HG02884 (cell line): Measurements from ENCODE around the gene CCBE1.

Experiments used
- ATAC-seq: cut with Tn5 transposase; IDR thresholded peaks from one replicate; pipeline ENCODE4 v1.9.1; 2021; ENCODE audit warnings: mild to moderate bottlenecking, moderate library complexity; ENCODE audit not compliant: unreplicated experiment

Gene CCBE1

GRCh38 chr18:59466980-59467379, 230.2 kb downstream of the CCBE1 start:
- ATAC-seq: no peak

DNA sequence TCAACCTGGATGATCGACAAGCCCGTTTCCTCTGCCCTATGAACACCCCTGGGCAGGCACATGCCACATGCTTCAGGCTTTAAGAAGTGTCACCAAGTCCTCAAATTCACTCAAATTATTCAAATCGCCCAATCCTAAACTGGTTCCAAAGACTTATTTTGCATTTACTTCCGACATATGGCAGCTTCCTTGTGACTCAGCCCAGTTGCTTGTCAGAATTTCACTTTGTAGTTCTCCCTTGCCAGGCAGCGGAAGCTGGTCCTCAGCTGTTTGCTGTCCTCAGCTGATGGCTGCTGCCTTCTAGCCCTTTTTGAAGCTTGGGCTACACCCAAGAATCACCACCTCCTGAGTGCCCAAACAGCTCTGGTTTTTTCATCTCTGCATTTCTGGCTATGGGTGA, 232.7 kb downstream of the CCBE1 start:
- no peak for ATAC-seq

DNA sequence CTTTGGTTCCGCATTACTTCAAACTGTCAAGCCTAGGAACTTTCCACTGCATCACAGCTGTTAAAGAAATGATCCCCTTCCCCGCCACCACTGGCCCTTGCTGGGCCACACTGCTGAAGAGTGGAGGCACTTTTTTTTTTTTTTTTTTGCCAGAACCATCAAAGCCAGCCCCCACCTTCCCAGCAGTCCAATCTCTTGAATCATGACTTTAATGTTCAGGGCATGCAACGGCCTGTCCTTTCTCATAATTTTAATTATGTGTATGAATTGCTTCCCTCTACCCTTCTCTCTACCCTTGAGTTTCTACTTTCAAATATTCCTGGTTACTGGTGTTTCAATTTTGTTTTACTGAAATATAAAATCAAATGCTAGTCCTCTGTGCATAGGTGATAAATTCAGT, 236.1 kb downstream of the CCBE1 start:
- ATAC-seq: no peak

- no peak for ATAC-seq
These were observed 237.2 kb downstream of the CCBE1 start for GRCh38 chr18:59460072-59460420.

DNA sequence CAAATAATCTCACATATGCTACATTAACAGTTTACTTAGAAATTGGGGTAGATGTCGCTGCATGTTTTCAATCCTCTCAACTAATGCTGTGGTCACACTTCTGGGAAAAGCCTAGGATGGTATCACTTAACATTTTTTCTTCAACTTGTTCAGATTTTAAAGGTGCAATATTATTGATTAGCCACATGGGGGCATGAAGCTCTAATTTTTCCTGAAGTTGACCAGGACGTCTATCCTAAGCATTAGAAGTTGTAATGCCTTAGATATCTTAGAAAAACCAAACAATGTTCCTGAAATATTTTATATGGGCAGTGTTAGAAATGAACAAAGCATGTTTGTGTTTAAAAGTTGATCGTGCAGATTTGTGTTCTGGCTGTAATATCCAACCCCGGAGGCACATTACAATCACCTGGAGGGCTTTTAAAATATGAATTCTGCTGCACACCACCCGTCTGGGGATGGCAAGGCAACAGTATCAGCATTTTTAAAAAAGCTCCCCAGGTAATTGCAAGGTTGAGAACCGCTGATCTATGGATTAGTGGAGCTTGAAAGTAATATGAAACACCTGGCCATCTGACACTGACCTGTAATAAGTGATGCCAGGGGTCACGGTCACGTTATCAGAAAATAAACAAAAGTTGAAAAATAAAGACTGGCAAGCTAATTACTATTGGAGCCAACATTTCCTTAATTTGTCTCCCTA, 237.7 kb downstream of the CCBE1 start:
- peak; percentile 59 for ATAC-seq

DNA sequence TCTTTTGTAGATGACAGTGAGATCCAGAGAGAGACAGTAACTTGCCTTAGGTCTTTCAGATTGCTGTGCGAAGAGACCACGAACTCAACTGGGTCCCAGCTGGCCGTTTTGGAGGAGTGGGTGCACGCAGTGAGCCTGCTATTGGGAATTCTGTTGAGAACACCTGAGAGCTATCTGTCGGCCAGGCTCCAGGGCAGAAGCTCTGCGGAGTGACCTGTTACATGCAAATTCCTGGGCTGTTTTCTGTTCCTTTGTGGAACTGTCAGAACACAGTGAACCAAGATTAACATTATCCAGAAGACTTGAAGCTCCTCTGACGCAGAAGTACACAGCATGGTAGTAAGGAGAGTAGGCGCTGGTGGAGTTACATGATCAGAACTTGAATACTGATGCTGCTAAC, 238.6 kb downstream of the CCBE1 start:
- no peak for ATAC-seq

DNA sequence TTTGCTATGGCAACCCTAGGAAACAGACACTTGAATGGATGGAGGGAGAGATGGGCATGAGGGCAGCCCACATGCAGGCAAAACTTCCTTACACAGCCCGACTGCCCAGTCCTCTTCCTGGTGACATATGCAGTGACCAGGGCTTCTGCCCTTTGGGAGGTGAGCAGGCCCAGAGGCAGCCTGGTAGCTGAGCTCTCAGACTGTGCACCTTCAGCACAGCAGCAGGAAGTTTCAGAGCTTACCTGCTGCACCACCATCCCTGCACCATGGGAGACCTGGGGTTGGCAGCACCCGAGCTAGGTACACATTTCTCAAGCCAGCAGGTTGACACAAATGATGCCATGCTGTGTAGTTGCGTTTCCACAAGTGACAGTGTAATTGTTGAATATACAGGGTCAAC, 240.6 kb downstream of the CCBE1 start:
- ATAC-seq: no peak

DNA sequence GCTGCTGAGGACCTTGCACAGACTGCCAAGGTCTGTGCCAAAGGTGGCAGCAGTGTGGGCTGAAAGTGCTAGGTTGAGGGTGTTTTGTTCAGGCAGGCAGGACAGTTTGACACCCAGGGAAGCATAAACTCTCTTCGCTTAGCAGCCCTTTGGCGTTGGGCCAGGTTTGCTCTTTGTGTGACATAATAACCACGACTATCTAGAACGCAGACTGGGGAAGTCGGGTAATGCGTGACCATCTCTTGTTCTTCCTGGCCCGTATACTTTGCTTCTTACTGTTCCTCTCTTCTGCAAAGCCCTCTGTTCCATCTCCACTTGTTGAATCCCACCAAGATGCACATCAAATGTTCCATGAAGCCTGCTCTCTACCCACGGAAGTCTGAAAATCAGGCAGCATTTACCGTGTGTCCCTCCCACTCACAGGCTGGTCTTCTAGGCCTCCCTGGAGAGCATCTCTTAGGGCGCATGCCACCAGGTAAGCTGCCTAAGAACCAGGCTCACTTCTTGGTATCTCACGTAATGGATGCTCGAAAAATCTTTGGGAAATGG, 241.4 kb downstream of the CCBE1 start:
- ATAC-seq: no peak

DNA sequence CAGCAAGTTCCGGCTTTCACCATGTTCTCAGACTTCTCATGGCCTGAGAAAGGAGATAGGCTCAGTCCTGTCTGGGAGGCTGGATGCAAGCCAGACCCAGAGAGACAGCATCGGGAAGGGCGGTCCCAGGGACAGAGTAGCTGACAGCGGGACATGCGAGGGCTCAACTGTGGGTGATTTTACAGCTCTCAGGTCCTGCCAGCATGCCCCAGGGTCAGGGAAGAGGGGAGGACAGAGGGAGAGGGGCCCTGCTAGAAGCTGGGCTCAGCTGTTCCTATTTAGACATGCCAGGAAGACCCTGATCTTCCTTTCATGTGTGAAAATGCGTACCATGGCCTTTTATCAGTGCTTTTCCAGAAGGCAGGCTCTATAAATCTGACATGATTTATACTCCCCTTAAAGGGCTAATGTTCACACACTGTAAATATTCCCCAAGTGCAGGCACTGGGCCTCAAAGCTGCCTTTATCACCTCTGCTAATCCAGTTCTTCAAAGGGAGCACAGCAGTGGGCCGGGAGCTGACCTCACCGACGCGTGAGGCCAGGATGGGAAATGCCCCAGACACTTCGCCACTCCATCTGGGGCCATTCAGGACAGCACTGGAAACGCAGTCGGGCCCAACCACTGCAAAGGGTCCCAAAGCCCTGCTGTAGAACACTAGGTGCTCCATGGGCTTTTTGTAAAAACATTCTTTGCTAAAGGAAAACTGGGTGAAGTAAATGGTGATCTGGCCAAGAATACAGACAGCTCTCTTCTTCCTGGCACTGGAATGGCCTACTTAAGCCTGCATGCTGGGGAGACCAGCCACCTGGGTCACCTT, 242.1 kb downstream of the CCBE1 start:
- no peak for ATAC-seq

- ATAC-seq: no peak
These were observed 243.7 kb downstream of the CCBE1 start for GRCh38 chr18:59453468-59453961.

DNA sequence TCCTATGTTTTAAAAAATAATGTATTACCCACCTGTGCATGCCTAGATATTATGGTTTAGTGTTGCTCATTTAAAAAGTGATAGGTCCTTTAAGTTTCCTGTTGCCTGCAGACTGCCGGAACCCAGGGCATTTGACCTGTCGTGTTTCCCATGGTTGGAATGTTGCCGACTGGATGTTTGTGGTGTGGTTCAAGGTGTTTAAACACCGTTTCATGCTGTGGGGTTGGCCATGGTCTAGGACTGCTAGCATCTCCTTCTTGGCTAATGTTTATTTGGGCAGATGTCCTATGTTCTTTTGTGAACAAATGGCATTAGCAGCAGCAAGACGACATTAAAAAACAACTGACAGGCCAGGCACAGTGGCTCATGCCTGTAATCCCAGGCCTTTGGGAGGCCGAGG, 245.3 kb downstream of the CCBE1 start:
- ATAC-seq: no peak

- ATAC-seq: no peak
These were observed 246.2 kb downstream of the CCBE1 start for GRCh38 chr18:59451073-59451472.

DNA sequence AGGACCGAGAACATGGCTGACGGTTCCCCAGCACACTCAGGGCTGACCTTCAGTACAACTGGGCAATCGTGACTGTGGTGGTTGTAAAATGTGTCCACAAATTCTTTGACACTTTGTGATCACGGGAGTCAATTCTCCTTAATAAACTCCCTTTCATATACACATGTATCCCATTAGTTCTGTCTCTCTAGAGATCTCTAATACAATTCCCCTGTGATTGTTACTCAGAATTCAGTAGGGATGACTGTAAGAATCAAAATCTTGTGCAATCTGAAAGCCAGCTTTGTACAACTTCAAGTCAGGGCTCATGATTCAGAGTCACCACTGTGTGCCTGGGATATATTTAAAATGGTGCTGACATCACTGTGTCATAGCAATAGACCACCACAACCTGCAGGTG, 248.7 kb downstream of the CCBE1 start:
- ATAC-seq: no peak

GRCh38 chr18:59446012-59446411, 251.2 kb downstream of the CCBE1 start:
- no peak for ATAC-seq

GRCh38 chr18:59437851-59438569, 259.2 kb downstream of the CCBE1 start:
- ATAC-seq: no peak

- ATAC-seq: no peak
These were observed 264.2 kb downstream of the CCBE1 start for GRCh38 chr18:59432803-59433597.

GRCh38 chr18:59431131-59431530, 266.1 kb downstream of the CCBE1 start:
- ATAC-seq: no peak

- ATAC-seq: no peak
These were observed 267.6 kb downstream of the CCBE1 start for GRCh38 chr18:59429608-59430007.

GRCh38 chr18:59428018-59428417, 269.2 kb downstream of the CCBE1 start:
- no peak for ATAC-seq

DNA sequence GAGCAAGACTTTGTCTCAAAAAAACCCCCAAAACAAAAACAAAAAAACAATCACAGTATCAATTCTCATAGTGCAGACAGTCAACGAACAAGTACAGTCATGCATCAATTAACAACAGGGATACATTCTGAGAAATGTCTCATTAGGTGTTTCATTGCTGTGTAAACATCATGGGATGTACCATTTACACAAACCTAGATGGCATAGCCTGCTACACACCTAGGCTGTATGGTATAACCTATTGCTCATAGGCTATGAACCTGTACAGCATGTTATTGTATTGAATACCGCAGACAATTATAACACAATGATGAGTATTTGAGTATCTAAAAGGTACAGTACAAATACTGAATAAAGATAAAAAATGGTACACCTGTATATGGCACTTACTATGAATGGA, 270.4 kb downstream of the CCBE1 start:
- no peak for ATAC-seq

DNA sequence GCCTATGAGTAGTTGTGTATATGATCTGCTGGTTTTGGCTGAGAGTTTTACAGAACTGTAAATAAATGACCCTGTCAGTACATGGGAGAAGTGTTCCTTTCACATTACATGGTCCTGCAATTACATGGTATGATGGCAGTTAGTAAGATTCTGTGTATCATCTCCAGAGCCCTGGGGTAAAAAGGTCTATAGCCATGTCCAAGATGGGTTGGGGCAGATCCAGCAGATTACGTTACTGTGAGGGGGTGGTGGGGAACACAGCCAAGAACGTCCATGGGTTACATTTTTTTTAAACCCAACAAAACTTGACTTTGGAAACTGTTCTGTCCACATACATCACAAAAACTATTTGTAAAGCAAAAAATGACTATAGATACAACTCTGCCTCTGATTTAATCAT, 274.0 kb downstream of the CCBE1 start:
- ATAC-seq: no peak
